WTC11 (cell line): ENCODE results near the gene RAPGEF5.

Source experiments
- CREB1 ChIP-seq: sonication (generic); formaldehyde crosslinking; IDR thresholded peaks from 2 replicates; pipeline ENCODE4 v1.8.0; 2023; ENCODE audit warnings: mild to moderate bottlenecking, missing genetic modification reagents
- FOXJ3 ChIP-seq: sonication (generic); formaldehyde crosslinking; IDR thresholded peaks from 2 replicates; pipeline ENCODE4 v1.9.0; 2021; ENCODE audit warnings: missing genetic modification reagents, mild to moderate bottlenecking, borderline replicate concordance
- MXD4 ChIP-seq: fragments of 250-450 bp; sonication (Bioruptor Pico); IDR thresholded peaks from 2 replicates; pipeline ENCODE4 v1.8.0; 2021; ENCODE audit warnings: mild to moderate bottlenecking, moderate library complexity, borderline replicate concordance
- MYBL2 ChIP-seq: sonication (generic); formaldehyde crosslinking; IDR thresholded peaks from 2 replicates; pipeline ENCODE4 v1.8.1; 2023; ENCODE audit warnings: mild to moderate bottlenecking, moderate library complexity, missing genetic modification reagents
- RELA ChIP-seq: sonication (generic); formaldehyde crosslinking; IDR thresholded peaks from 2 replicates; pipeline ENCODE4 v1.8.1; 2022; ENCODE audit warnings: missing genetic modification reagents, mild to moderate bottlenecking, borderline replicate concordance
- TEAD4 ChIP-seq: sonication (generic); formaldehyde crosslinking; IDR thresholded peaks from 2 replicates; pipeline ENCODE4 v1.8.0; 2022; ENCODE audit warnings: mild to moderate bottlenecking, missing genetic modification reagents
- ZNF396 ChIP-seq: fragments of 250-450 bp; sonication (Bioruptor Pico); IDR thresholded peaks from 2 replicates; pipeline ENCODE4 v1.8.0; 2021; ENCODE audit warnings: mild to moderate bottlenecking, moderate library complexity, borderline replicate concordance
- TF ChIP-seq, protein P1 (sequence below): fragments of 200-600 bp; IDR thresholded peaks from 2 replicates; pipeline ENCODE4 v1.8.0; 2022; ENCODE audit warnings: antibody characterized with exemption
- TF ChIP-seq, protein P2 (sequence below): sonication (generic); formaldehyde crosslinking; IDR thresholded peaks from 2 replicates; pipeline ENCODE4 v1.8.0; 2023; ENCODE audit warnings: missing genetic modification reagents
- TF ChIP-seq, protein P3 (sequence below): sonication (generic); formaldehyde crosslinking; IDR thresholded peaks from 2 replicates; pipeline ENCODE4 v1.8.0; 2022; ENCODE audit warnings: mild to moderate bottlenecking, missing genetic modification reagents

DNA sequence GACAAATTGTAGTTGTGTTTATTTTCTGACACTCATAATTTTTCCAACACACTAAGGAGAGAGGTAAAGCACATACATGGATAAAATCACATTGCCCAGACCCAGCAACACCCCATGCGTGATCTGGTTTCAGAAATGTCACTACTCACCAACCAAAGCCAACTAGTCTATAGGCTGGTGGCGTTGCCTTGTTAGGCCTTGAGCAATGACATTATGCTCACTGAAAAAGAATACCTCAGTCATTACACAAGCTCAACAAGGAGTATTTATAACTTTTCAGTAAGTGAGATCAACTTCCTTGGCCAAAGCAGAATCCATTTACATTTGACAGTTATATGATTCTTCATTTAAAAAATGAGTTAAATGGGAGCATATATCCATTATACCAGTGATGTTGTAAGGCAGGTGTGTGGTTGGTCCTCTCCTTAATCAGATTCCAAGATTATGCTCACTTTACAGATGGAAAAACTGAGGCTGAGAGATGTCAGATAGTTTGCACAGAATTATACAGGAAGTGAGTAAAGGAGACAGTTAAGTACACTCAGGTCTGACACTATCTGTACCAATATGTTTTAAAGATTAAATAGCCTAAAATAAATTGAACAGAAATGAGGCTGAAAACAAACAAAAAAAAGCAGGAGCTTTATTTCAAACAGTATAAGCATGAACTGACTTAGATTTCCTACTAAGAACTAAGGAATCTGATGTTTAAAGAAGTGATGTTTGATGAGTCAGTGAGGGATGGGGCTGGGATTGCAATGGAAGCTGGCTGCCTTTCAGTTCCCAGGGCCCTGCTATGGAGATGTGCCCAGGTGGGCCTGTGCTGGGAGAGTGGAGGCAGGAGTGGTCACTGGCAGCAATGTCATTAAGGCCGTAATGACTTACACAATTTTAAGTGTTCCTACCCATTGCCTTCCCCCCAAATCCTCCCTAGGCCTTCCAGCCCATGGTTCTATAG lies 118.3 kb downstream of the RAPGEF5 start:
- TF ChIP-seq ZNF396 (CRISPR knock-in tag) (no peak), MYBL2 (no peak), FOXJ3 (CRISPR knock-in tag) (no peak), RELA (CRISPR knock-in tag) (no peak), TEAD4 (CRISPR knock-in tag) (no peak), CREB1 (CRISPR knock-in tag) (no peak), MXD4 (CRISPR knock-in tag) (no peak)
- TF ChIP-seq, protein P1, sequence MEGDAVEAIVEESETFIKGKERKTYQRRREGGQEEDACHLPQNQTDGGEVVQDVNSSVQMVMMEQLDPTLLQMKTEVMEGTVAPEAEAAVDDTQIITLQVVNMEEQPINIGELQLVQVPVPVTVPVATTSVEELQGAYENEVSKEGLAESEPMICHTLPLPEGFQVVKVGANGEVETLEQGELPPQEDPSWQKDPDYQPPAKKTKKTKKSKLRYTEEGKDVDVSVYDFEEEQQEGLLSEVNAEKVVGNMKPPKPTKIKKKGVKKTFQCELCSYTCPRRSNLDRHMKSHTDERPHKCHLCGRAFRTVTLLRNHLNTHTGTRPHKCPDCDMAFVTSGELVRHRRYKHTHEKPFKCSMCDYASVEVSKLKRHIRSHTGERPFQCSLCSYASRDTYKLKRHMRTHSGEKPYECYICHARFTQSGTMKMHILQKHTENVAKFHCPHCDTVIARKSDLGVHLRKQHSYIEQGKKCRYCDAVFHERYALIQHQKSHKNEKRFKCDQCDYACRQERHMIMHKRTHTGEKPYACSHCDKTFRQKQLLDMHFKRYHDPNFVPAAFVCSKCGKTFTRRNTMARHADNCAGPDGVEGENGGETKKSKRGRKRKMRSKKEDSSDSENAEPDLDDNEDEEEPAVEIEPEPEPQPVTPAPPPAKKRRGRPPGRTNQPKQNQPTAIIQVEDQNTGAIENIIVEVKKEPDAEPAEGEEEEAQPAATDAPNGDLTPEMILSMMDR = no peak
- TF ChIP-seq, protein P2, sequence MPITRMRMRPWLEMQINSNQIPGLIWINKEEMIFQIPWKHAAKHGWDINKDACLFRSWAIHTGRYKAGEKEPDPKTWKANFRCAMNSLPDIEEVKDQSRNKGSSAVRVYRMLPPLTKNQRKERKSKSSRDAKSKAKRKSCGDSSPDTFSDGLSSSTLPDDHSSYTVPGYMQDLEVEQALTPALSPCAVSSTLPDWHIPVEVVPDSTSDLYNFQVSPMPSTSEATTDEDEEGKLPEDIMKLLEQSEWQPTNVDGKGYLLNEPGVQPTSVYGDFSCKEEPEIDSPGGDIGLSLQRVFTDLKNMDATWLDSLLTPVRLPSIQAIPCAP (CRISPR knock-in tag) = no peak
- TF ChIP-seq, protein P3, sequence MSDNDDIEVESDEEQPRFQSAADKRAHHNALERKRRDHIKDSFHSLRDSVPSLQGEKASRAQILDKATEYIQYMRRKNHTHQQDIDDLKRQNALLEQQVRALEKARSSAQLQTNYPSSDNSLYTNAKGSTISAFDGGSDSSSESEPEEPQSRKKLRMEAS (CRISPR knock-in tag) = no peak
